Retinal pigment epithelial cell (primary cell): ENCODE results near the gene LHPP.

Experiments used
- DNase-seq: peaks from one replicate; pipeline ENCODE4 v3.0.0-alpha.2; 2010; ENCODE audit warnings: low read depth
- H3K4me3 ChIP-seq: 2 replicates; pipeline ENCODE4 v1.5.1; 2011; ENCODE audit warnings: mild to moderate bottlenecking, low read length, control low read depth, moderate library complexity
- TF ChIP-seq, protein P1 (sequence below): conservative IDR thresholded peaks from 2 replicates; pipeline ENCODE4 v1.5.1; 2011; ENCODE audit warnings: low read depth, low read length, control low read depth, inconsistent platforms

The LHPP gene

DNA sequence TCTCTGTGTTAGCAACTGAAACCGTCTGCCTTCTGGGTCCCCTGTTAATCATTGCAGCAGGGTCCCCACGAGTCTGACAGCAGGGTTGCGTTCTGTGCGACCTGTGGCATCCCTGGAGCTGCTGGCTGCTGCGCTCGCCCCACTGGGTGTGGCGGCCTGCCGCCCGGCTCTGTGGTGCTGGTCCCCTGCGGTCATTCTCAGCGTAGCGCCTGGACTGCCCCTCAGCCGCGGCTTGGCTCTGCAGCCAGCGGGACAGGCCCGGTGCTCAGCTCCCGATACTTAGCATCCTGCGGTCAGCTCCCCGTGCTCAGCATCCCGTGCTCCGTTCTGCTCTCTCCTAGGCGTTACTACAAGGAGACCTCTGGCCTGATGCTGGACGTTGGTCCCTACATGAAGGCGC, 35.0 kb downstream of the LHPP start:
- TF ChIP-seq, protein P1, sequence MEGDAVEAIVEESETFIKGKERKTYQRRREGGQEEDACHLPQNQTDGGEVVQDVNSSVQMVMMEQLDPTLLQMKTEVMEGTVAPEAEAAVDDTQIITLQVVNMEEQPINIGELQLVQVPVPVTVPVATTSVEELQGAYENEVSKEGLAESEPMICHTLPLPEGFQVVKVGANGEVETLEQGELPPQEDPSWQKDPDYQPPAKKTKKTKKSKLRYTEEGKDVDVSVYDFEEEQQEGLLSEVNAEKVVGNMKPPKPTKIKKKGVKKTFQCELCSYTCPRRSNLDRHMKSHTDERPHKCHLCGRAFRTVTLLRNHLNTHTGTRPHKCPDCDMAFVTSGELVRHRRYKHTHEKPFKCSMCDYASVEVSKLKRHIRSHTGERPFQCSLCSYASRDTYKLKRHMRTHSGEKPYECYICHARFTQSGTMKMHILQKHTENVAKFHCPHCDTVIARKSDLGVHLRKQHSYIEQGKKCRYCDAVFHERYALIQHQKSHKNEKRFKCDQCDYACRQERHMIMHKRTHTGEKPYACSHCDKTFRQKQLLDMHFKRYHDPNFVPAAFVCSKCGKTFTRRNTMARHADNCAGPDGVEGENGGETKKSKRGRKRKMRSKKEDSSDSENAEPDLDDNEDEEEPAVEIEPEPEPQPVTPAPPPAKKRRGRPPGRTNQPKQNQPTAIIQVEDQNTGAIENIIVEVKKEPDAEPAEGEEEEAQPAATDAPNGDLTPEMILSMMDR = no peak
- H3K4me3 ChIP-seq = no peak overlapping the region
- DNase-seq = no peak

DNA sequence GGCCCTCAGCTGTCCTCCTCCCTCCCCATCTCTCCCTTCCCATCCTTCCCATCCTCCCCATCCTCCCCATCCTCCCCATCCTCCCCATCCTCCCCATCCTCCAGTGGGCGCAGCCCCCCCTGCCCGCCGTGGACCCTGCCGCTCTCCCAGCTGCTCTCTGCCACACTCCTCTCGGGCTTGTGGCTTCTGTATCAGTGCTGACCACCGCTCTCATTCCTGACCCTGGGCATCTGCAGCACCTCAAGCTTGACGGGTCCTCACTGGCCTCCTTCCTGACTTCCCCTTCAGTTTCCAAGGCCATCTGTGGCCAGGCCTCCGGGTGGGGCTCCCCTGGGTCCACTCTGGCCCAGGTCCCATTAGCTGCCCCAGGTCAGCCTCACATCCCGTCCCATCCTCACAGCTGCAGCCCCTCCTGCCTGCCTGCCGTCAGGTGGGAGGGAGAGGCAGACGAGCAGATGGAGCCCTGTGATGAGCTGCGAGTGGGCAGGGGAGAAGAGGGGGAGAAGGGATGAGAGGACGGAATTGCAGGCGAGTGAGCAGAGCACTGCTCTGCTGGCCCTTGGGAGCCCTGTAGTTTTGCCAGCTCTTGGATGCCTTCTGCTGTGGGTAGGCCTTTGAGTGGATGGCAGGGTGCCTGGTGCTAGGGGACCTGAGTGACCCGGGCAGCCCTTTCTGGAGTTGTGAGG, 35.7 kb downstream of the LHPP start:
- DNase-seq = no peak
- H3K4me3 ChIP-seq = no peak overlapping the region
- TF ChIP-seq, protein P1 = no peak

DNA sequence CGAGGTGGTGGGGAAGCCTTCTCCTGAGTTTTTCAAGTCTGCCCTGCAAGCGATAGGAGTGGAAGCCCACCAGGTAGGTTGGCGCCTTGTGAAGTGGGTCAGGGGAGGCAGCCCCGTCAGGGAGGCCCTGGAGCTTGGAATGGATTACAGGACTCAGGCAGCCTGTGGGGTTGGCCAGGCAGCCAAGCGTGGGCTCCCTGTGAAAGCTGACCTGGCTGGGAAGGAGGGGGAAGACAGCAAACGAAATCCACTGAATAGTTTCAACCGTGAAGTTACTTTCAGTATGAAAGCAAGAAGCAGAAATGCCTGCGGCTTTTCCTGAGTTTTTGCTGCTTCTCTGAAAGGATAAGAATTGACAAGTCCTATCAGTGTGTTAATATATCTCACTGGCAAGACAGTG, 36.4 kb downstream of the LHPP start:
- TF ChIP-seq, protein P1 = no peak
- H3K4me3 ChIP-seq = no peak overlapping the region
- DNase-seq = no peak

DNA sequence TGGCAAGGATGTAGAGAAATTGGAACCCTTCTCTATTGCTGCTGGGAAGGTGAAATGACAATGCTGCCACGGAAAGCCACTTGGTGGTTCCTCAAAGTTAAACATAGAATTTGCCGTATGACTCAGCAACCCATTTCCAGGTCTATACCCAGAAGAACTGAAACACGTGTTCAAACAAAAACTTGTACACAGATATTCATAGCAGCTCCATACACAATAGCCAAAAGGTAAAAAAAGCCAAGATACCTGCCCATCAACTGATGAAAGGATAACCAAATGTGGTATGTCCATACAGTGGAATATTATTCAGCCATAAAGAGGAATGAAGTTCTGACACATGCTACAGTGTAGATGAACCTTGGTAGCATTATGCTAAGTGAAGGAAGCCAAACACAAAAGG, 39.1 kb downstream of the LHPP start:
- DNase-seq = no peak
- TF ChIP-seq, protein P1 = no peak

GRCh38 chr10:124504711-124505110, 43.1 kb downstream of the LHPP start:
- no peak for DNase-seq
- H3K4me3 ChIP-seq = no peak overlapping the region
- TF ChIP-seq, protein P1 = no peak

More for the DNA sequence above, 39.1 kb downstream of the LHPP start:
- H3K4me3 ChIP-seq = no peak overlapping the region

- no peak overlapping the region for H3K4me3 ChIP-seq
- TF ChIP-seq, protein P1 = no peak
- no peak for DNase-seq
Measured at GRCh38 chr10:124505279-124505678, 43.7 kb downstream of the LHPP start.

GRCh38 chr10:124508070-124508667, 46.5 kb downstream of the LHPP start:
- DNase-seq = peak; percentile 8
- TF ChIP-seq, protein P1 = no peak
- no peak overlapping the region for H3K4me3 ChIP-seq
